Iris pigment epithelial cell (primary cell): Measurements from ENCODE around the gene IFNA4.
"Not testable (repeated sequence)": the region's sequence is repeated elsewhere in the genome, so short reads cannot be mapped to it uniquely, and the experiment has no call there.

Source experiments
- DNase-seq: peaks from one replicate; pipeline ENCODE4 v3.0.0-alpha.2; 2011; ENCODE audit warnings: low read depth

Gene IFNA4

DNA sequence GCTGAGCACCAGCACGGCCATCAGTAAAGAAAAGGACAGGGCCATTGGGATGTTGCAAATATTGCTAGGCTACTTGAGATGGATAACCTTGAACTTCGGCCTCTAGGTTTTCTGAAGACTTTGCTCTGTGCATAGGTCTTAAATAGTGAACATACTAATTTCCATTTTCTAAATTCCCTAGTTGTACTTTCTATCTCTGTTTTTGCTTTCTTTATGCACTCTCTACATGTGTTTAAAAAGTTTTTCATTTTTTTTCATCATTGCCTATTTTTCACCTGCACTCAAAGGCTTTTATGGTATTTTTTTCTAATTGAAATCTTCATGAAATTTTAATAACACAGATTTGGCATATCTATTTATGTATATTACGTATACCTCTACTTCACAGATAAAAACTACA is at the start of gene IFNA4:
Gene IFNA4 (minus strand): TSS at position 101 of the 400 bp plus-strand sequence. CDS start 56 bp downstream, at position 45.
- not testable (repeated sequence) for DNase-seq

DNA sequence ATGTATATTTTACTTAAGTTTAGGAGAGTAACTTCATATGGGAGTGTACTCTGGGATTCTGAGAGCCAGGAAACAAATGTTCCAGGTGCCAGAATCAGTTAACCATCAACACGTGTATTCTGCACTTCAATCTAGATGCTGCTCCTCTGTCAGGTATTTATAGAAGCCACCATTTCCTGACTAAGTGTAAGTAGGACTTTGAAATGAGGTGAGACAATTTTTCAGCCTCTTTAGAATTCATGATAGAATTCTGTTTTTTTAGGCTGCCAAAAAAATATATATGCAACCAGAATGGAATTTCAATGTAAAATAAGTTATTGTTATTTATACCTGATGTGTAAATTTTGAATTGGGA is 49.0 kb upstream of the IFNA4 start:
- DNase-seq, result not testable (repeated sequence)

DNA sequence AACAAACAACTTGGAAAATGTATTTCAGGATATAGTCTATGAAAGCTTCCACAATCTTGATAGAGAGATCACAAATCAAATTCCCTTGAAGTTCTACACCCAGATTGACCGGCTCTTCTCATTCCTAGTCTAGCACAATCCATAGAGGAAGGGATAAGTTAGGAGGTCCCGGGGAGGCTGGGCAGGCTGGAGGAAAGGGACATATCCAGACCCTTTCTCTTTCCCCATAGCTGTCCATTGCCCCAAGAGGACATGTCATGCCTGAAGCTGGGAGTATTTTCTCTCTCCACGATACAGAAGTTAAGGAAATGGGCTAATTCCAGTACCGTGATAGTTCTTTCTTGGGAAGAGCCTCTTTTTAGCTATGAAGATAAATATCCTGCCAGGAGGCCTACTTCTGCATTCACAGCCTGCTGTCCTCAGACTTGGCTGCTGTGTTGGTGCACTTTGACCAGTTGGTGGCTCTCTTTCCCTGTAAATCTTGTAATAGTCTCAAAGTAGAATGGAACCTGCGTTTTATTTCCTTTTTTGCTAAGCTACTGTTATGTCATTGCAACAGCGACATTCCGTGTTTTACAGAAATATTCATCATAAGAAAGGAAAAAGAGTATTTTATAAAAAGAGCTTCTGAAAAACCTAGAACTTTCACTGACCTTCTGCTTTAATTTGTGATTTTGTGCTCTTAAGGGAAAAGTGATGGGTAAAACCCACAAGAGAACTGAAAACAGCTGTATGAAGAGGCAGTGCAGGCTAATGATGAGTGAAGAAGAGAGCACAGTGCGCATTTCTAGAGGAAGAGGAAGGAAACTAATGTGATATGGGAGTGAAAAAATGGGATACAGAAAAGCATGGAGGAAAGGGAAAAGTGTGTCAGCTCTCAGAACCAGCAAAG is 48.3 kb upstream of the IFNA4 start:
- peak; percentile 61 for DNase-seq

DNA sequence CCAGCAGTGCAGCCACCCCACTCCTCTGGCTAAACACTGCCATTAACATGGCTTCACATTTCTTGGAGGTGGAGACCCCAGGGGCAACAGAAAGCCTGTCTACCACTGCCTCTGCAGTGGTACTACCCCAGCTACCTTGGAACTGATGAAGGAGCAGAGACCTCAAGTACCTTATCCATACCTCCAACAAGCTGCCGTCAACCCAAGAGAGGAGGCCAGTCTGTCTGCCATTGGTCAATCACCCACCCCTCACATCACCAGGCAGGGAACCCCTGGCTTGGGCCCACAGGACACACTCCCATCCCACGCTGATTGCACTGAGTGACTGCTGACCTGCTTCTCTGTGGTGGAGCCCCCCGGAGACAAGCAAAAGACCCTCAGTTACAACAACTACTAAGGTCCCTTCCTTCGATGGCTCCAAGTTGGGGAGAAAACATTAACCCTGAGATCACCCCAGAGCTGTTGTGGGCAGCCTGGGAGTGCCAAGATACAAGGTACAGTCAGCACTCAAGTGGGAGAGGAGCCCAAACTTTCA is 46.8 kb upstream of the IFNA4 start:
- DNase-seq, result no peak

DNA sequence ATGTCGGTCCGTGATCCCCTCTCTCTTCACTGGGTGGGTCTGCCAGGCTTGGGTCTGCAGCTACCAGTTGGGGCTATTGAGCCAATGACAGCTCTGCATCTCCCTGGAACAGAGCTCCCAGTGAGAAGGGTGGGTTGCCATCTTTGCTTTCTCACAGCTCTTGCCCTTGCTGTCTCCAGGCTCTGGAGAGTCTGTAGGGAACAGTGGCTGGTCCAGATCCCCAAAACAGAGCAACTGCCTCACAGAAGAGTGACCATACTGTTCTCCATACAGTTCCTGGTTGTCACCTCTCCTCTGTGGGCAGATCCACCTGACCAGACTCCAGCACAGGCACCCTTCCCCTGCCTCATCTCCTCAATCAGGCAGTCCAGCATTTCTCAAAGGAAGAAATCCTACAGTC is 45.9 kb upstream of the IFNA4 start:
- DNase-seq, result no peak

DNA sequence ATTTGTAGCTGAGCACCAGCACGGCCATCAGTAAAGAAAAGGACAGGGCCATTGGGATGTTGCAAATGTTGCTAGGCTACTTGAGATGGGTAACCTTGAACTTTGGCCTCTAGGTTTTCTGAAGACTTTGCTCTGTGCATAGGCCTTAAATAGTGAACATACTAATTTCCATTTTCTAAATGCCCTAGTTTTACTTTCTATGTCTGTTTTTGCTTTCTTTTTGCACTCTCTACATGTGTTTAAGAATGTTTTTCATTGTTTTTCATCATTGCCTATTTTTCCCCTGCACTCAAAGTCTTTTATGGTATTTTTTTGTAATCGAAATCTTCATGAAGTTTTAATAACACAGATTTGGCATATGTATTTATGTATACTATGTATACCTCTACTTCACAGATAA is 40.7 kb upstream of the IFNA4 start, which contains the start of gene IFNA17:
Gene IFNA17 (minus strand): TSS at position 101 of the 400 bp plus-strand sequence. CDS start 49 bp downstream, at position 52.
- no peak for DNase-seq

DNA sequence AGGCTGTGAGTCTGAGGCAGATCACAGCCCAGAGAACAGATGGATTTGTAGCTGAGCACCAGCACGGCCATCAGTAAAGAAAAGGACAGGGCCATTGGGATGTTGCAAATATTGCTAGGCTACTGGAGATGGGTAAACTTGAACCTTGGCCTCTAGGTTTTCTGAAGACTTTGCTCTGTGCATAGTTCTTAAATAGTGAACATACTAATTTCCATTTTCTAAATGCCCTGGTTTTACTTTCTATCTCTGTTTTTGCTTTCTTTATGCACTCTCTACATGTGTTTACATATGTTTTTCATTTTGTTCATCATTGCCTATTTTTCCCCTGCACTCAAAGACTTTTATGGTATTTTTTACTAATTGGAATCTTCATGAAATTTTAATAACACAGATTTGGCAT is 29.8 kb upstream of the IFNA4 start, which contains the start of gene IFNA16:
Gene IFNA16 (minus strand): TSS at position 101 of the 400 bp plus-strand sequence. CDS start 6 bp downstream, at position 95.
- not testable (repeated sequence) for DNase-seq

DNA sequence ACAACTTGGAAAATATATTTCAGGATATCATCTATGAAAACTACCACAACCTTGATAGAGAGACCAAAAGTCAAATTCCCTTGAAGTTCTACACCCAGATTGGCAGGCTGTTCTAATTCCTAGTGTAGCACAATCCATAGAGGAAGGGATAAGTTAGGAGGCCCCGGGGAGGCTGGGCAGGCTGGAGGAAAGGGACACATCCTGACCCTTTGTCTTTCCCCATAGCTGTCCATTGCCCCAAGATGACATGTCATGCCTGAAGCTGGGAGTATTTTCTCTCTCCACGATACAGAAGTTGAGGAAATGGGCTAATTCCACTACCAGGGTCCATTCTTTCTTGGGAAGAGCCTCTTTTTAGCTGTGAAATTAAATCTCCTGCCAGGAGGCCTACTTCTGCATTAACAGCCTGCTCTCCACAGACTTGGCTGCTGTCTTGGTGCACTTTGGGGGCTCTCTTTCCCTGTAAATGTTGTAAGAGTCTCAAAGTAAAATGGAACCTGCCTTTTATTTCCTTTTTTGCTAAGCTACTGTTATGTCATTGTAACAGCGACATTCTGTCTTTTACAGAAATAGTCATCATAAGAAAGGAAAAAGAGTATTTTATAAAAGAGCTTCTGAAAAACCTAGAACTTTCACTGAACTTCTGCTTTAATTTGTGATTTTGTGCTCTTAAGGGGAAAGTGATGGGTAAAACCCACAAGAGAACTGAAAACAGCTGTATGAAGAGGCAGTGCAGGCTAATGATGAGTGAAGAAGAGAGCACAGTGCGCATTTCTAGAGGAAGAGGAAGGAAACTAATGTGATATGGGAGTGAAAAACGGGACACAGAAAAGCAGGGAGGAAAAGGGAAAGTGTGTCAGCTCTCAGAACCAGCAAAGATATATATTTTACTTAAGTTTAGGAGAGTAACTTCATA is 26.3 kb upstream of the IFNA4 start:
- DNase-seq, result peak; percentile 20

DNA sequence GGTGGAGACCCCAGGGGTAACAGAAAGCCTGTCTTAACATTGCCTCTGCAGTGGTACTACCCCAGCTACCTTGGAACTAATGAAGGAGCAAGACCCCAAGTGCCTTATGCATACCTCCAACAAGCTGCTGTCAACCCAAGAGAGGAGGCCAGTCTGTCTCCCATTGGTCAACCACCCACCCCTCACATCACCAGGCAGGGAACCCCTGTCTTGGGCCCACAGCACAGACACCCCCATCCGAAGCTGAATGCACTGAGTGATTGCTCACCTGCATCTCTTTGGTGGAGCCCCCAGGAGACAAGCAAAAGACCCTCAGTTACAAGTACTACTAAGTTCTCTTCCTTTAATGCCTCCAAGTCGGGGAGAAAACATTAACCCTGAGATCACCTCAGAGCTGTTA is 24.8 kb upstream of the IFNA4 start:
- not testable (repeated sequence) for DNase-seq

DNA sequence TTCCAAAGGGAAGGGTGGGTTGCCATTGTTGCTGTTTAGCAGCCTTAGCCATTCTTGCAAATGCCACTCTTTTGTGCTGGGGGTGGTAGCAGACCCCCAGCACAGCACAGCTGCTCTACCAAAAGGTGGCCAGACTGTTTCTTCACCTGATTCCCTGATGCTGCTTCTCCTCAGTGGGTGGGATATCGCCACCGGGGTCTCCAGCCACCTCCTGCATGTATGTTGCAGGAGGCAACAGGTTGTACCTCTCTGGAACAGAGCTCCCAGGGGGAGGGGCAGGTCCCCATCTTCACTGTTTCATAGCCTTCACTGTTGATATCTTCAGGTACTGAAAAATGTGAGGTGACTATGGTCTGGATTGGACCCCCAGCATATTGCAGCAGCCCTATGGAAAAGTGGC is 23.4 kb upstream of the IFNA4 start:
- DNase-seq, result not testable (repeated sequence)

DNA sequence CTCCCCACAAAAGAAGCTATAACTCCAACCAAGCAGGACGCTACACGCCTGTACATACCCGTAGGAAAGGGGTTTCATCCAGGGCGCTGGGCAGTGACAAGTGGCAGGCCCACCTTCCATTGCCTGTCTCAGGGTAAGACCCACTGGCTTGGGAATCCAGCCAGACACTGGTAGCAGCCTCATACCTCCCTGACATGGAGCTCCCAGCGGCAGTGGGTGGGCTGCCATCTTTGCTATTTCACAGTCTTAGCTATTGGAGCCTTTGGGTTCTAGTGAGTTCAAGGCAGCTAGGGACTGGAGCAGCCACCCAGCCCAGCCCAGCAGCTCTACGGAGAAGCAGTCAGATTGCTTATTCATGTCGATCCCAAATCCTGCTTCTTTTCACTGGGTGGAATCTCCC is 22.9 kb upstream of the IFNA4 start:
- DNase-seq, result no peak

DNA sequence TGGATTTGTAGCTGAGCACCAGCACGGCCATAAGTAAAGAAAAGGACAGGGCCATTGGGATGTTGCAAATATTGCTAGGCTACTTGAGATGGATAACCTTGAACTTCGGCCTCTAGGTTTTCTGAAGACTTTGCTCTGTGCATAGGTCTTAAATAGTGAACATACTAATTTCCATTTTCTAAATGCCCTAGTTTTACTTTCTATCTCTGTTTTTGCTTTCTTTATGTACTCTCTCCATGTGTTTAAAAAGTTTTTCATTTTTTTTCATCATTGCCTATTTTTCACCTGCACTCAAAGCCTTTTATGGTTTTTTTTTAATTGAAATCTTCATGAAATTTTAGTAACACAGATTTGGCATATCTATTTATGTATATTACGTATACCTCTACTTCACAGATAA is 19.7 kb upstream of the IFNA4 start, which contains the start of gene IFNA10:
Gene IFNA10 (minus strand): TSS at position 101 of the 400 bp plus-strand sequence. CDS start 46 bp downstream, at position 55.
- DNase-seq, result not testable (repeated sequence)

DNA sequence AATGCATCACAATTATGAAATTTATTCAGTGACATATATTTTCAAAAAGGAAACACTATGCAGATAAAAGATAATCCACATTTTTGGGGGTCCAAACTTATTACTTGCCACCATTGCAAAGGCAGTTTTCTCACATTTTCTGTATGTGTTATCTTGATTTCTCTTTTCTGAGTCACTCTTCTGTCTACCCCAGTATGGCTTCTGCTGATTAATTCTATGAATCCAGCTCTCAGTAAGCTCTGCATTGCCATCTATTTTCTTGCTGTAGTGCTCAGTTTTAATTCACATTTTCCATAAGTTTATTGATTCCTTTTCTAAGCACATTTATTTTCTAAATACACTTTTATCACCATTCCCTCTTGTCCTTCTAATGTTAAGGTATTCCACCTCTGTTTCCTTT is 17.8 kb upstream of the IFNA4 start:
- DNase-seq, result no peak

DNA sequence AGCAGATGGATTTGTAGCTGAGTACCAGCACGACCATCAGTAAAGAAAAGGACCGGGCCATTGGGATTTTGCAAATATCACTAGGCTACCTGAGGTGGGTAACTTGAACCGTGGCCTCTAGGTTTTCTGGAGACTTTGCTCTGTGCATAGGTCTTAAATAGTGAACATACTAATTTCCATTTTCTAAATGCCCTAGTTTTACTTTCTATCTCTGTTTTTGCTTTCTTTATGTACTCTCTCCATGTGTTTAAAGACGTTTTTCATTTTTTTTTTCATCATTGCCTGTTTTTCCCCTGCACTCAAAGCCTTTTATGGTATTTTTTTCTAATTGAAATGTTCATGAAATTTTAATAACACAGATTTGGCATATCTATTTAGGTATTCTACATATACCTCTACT is 14.7 kb upstream of the IFNA4 start, which contains the start of gene IFNA7:
Gene IFNA7 (minus strand): TSS at position 101 of the 400 bp plus-strand sequence. CDS start 40 bp downstream, at position 61.
- not testable (repeated sequence) for DNase-seq

DNA sequence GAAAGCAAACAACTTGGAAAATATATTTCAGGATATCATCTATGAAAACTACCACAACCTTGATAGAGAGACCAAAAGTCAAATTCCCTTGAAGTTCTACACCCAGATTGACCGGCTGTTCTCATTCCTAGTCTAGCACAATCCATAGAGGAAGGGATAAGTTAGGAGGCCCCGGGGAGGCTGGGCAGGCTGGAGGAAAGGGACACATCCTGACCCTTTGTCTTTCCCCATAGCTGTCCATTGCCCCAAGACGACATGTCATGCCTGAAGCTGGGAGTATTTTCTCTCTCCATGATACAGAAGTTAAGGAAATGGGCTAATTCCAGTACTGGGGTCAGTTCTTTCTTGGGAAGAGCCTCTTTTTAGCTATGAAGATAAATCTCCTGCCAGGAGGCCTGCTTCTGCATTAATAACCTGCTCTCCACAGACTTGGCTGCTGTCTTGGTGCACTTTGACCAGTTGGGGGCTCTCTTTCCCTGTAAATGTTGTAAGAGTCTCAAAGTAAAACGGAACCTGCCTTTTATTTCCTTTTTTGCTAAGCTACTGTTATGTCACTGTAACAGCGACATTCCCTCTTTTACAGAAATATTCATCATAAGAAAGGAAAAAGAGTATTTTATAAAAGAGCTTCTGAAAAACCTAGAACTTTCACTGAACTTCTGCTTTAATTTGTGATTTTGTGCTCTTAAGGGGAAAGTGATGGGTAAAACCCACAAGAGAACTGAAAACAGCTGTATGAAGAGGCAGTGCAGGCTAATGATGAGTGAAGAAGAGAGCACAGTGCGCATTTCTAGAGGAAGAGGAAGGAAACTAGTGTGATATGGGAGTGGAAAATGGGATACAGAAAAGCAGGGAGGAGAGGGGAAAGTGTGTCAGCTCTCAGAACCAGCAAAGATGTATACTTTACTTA is 7.7 kb upstream of the IFNA4 start:
- peak; percentile 9 for DNase-seq

DNA sequence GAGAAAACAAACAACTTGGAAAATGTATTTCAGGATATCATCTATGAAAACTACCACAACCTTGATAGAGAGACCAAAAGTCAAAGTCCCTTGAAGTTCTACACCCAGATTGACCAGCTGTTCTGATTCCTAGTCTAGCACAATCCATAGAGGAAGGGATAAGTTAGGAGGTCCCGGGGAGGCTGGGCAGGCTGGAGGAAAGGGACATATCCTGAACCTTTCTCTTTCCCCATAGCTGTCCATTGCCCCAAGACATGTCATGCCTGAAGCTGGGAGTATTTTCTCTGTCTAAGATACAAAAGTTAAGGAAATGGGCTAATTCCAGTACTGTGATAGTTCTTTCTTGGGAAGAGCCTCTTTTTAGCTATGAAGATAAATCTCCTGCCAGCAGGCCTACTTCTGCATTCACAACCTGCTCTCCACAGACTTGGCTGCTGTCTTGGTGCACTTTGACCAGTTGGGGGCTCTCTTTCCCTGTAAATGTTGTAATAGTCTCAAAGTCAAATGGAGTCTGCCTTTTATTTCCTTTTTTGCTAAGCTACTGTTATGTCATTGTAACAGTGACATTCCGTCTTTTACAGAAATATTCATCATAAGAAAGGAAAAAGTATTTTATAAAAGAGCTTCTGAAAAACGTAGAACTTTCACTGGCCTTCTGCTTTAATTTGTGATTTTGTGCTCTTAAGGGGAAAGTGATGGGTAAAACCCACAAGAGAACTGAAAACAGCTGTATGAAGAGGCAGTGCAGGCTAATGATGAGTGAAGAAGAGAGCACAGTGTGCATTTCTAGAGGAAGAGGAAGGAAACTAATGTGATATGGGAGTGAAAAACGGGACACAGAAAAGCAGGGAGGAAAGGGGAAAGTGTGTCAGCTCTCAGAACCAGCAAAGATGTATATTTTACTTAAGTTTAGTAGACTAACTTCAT is 4.3 kb downstream of the IFNA4 start:
- peak; percentile 8 for DNase-seq

DNA sequence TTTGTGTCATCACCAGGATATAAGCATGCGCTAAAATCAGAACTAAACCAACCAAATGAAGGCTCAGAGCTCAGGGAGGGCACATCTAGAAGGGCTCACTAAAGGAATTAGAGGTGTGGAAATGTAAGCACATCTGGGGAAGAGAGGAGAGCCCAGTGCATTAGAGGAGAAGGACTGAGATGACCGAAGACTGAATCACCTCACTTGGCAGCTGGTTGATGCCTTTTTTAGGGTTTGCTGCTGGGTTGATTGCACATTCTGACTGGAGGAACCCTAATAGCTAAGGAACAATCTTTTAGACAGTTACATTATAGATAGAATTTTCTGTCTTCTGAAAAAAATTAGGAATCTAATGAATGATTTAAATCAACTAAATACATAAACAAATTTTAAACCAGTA is 12.7 kb downstream of the IFNA4 start:
- peak; percentile 31 for DNase-seq

DNA sequence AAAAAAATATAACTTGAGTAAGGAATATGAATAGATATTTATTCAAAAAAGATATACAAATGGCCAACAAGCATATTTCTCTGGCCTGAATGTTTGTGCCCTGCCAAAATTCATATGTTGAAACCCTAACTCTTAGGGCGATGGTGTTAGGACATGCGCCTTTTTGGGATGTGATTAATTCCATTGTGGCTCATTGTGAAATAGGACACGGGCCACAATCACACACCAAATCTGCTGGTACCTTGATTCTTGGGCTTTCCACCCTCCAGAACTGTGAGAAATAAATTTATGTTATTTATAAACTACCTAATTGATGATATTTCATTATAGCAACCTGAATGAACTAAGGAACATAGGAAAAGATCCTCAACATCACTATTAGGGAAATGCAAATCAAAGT is 15.2 kb downstream of the IFNA4 start:
- DNase-seq, result no peak

DNA sequence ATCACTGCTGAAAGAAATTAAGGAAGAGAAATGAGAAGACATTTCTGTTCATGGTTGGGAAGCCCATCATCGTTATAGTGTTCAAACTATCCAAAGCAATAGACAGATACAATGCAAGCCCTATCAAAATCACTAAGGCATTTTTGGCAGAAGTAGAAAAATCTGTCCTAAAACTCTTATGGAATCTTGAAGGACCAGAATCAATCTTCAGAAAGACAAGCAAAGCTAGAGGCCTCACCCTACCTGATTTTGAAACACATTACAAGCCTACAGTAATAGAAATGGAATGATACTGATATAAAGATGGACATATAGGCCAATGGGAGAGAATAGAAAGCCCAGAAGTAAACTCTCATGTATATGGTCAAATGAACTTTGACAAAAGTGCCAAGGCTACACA is 16.0 kb downstream of the IFNA4 start:
- DNase-seq, result no peak

DNA sequence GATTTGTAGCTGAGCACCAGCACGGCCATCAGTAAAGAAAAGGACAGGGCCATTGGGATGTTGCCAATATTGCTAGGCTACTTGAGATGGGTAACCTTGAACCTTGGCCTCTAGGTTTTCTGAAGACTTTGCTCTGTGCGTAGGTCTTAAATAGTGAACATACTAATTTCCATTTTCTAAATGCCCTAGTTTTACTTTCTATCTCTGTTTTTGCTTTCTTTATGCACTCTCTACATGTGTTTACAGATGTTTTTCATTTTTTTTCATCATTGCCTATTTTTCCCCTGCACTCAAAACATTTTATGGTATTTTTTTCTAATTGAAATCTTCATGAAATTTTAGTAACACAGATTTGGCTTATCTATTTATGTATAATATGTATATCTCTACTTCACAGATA is 20.8 kb downstream of the IFNA4 start, which contains the start of gene IFNA21:
Gene IFNA21 (minus strand): TSS at position 101 of the 400 bp plus-strand sequence. CDS start 48 bp downstream, at position 53.
- DNase-seq, result not testable (repeated sequence)
